Measurements from ENCODE around the gene F7.
"Not testable (repeated sequence)": the region's sequence is repeated elsewhere in the genome, so short reads cannot be mapped to it uniquely, and the experiment has no call there.

Gene F7

GRCh38 chr13:113106711-113107351 lies 1.2 kb downstream of the F7 start:
- CTCF ChIA-PET, result no interaction called here
- no peak overlapping the region for H3K27ac ChIP-seq (ENCODE audit: extremely low read depth, low read depth, low read length)
- no peaks in the 10 kb centered on the region for H3K4me1 ChIP-seq (ENCODE audit: control insufficient read depth, insufficient read depth, low read length)
- H3K9me3 ChIP-seq (ENCODE audit: control insufficient read depth, insufficient read depth, low read depth, low read length), result no peaks in the 10 kb centered on the region
- no peaks in the 10 kb centered on the region for H3K36me3 ChIP-seq (ENCODE audit: control insufficient read depth in 2 of 2, insufficient read depth in 1 of 2, low read length in 2 of 2)
- H3K4me3 ChIP-seq (ENCODE audit: low read depth, low read length), result no peak overlapping the region
- no peak for TF ChIP-seq ZNF704 (tag by site-specific recombination; IDR thresholded peaks at IDR 0.05)
- no peak for TF ChIP-seq ZNF155 (tag by site-specific recombination; IDR thresholded peaks at IDR 0.05)
- TF ChIP-seq GLIS1 (tag by site-specific recombination; IDR thresholded peaks at IDR 0.05), result peak; percentile 27; the same call in 1 of the 2 replicates
- TF ChIP-seq KLF10 (tag by site-specific recombination; IDR thresholded peaks at IDR 0.05), result no peak
- TF ChIP-seq ZNF132 (tag by site-specific recombination; IDR thresholded peaks at IDR 0.05; ENCODE audit: borderline replicate concordance), result no peak
- no peak for TF ChIP-seq REPIN1 (tag by site-specific recombination; IDR thresholded peaks at IDR 0.05; ENCODE audit: low read depth)
- POLR2A ChIA-PET, result no interaction called here

DNA sequence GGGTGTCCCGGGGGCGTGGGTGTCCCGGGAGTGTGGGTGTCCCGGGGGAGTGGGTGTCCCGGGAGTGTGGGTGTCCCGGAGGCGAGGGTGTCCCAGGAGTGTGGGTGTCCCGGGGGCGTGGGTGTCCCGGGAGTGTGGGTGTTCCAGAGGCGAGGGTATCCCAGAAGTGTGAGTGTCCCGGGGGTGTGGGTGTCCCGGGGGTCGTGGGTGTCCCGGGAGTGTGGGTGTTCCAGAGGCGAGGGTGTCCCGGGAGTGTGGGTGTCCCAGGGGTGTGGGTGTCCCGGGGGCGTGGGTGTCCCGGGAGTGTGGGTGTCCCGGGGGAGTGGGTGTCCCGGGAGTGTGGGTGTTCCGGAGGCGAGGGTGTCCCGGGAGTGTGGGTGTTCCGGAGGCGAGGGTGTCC lies 2.9 kb downstream of the F7 start:
- CTCF ChIA-PET; H3K27ac ChIP-seq (ENCODE audit: extremely low read depth, low read depth, low read length); POLR2A ChIA-PET; H3K4me1 ChIP-seq (ENCODE audit: control insufficient read depth, insufficient read depth, low read length); H3K36me3 ChIP-seq (ENCODE audit: control insufficient read depth in 2 of 2, insufficient read depth in 1 of 2, low read length in 2 of 2); H3K4me3 ChIP-seq (ENCODE audit: low read depth, low read length); H3K9me3 ChIP-seq (ENCODE audit: control insufficient read depth, insufficient read depth, low read depth, low read length): not testable (repeated sequence)

DNA sequence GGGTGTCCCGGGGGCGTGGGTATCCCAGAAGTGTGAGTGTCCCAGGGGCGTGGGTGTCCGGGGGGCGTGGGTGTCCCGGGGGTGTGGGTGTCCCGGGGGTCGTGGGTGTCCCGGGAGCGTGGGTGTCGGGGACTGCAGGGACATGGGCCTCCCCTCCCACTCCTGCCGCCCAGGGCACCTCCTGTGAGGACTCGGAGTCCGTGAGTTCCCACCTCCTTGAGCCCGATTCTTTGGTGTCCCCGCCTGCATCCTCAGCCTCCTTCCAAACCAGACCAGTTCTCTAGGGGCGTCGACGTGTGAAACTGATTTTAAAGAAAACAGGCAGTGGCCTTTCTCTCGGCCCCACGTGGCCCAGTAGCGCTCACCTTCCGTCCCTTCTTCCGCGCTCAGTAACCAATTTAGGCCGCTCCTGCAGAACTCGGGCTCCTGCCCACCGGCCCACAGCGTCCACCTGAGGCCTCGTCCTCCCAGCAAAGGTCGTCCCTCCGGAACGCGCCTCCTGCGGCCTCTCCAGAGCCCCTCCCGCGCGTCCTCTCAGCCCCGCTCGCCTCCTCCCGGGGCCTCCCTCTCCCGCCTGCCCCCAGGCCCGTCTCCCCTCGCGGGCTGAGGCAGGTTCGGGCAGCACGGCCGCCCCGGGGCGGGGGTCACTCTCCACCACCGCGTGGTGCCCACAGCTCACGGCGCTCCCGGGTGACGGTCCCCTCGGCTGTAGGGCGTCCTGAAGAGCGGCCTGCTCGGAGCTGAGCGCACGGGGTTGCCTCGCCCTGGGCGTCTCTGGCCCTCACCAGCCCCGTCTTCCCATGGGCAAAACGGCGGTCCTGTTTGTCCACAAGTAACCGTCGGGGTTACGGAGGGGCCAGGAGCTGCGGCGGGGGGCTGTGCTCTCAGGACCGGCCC lies 3.8 kb downstream of the F7 start:
- no peak overlapping the region for H3K27ac ChIP-seq (ENCODE audit: extremely low read depth, low read depth, low read length)
- TF ChIP-seq HOXC10 (CRISPR knock-in tag; IDR thresholded peaks at IDR 0.05) (no peak), ZNF274 (IDR thresholded peaks at IDR 0.05; ENCODE audit: low read length) (no peak), ZNF274 (tag by site-specific recombination; IDR thresholded peaks at IDR 0.05; ENCODE audit: borderline replicate concordance) (no peak), SP2 (tag by site-specific recombination; IDR thresholded peaks at IDR 0.05) (no peak), ZNF23 (tag by site-specific recombination; IDR thresholded peaks at IDR 0.05; ENCODE audit: borderline replicate concordance) (no peak), OSR2 (tag by site-specific recombination; IDR thresholded peaks at IDR 0.05) (no peak), ZEB2 (tag by site-specific recombination; IDR thresholded peaks at IDR 0.05) (no peak), ZNF175 (tag by site-specific recombination; IDR thresholded peaks at IDR 0.05) (no peak), ZNF138 (tag by site-specific recombination; IDR thresholded peaks at IDR 0.05; ENCODE audit: borderline replicate concordance) (no peak), SETDB1 (IDR thresholded peaks at IDR 0.05; ENCODE audit: insufficient read length, low read length) (no peak), ZNF24 (tag by site-specific recombination; IDR thresholded peaks at IDR 0.05) (no peak), ZNF830 (tag by site-specific recombination; IDR thresholded peaks at IDR 0.05; ENCODE audit: low read depth) (no peak), ZNF791 (tag by site-specific recombination; IDR thresholded peaks at IDR 0.05) (no peak)
- no peaks in the 10 kb centered on the region for H3K4me1 ChIP-seq (ENCODE audit: control insufficient read depth, insufficient read depth, low read length)
- POLR2A ChIA-PET, result no interaction called here
- no peak overlapping the region for H3K4me3 ChIP-seq (ENCODE audit: low read depth, low read length)
- CTCF ChIA-PET, result no interaction called here
- no peaks in the 10 kb centered on the region for H3K9me3 ChIP-seq (ENCODE audit: control insufficient read depth, insufficient read depth, low read depth, low read length)
- H3K36me3 ChIP-seq (ENCODE audit: control insufficient read depth in 2 of 2, insufficient read depth in 1 of 2, low read length in 2 of 2), result no peaks in the 10 kb centered on the region

Data from HEK293 (cell line).